Measurements from ENCODE around the gene PRR3. TPM values are rescaled to one million over a fixed set of nuclear protein-coding genes. Genes with fewer than 3 reads are reported as not detected.

The PRR3 gene
- polyA plus RNA-seq, 3 donors: 2.8 to 7.1 (median 3.6) TPM

GRCh38 chr6:30598912-30599624, 42.0 kb downstream of the PRR3 start:
- H3K27ac ChIP-seq (ENCODE audit: low read depth in 1 of 2, low read length in 2 of 2): no peak overlapping the region
- no peaks in the 10 kb centered on the region for H3K9me3 ChIP-seq (replicated peaks in 1 of 2; ENCODE audit: control insufficient read depth in 1 of 2, insufficient read depth in 1 of 2, low read length in 2 of 2)
- peaks cover 61% of the 10 kb centered on the region for H4K20me1 ChIP-seq (ENCODE audit: insufficient read depth, low read length)
- intact Hi-C loops (cut with micrococcal nuclease): loop anchor here (5.0 to 10.0 kb wide), 3 partner anchors 54 to 117 kb away; no protein-coding TSS in a partner anchor
- Mint-ChIP-seq H3K4me3 (no peak overlapping the region), H3K27ac (peak overlapping the region in 1 of 7 donors; percentile 40), H3K9me3 (no peaks in the 10 kb centered on the region), H3K36me3 (peaks cover 40 to 55% of the 10 kb centered on the region in 2 donors), H3K27me3 (ENCODE audit: low read depth in 3 of 3) (no peaks in the 10 kb centered on the region), H3K4me1 (peaks cover 4% of the 10 kb centered on the region)
- no peak for TF ChIP-seq CTCF (IDR thresholded peaks at IDR 0.05)
- no peak overlapping the region for H3K4me2 ChIP-seq (replicated peaks; ENCODE audit: extremely low read depth, low read length, poor library complexity, severe bottlenecking)
- H3K79me2 ChIP-seq (ENCODE audit: insufficient read depth, low read length): no peaks in the 10 kb centered on the region
- DNase-seq: no peak
- no peak overlapping the region for H2AFZ ChIP-seq (ENCODE audit: insufficient read depth, low read depth, low read length, poor library complexity, severe bottlenecking)
- no peak overlapping the region for H3K9ac ChIP-seq (ENCODE audit: insufficient read depth, low read length, poor library complexity, severe bottlenecking)
- H3K4me1 ChIP-seq (ENCODE audit: control insufficient read depth in 1 of 2, insufficient read depth in 2 of 2, low read length in 2 of 2): no peaks in the 10 kb centered on the region
- H3K4me3 ChIP-seq (replicated peaks in 1 of 3; ENCODE audit: low read depth in 2 of 3, low read length in 3 of 3): no peak overlapping the region
- H3K27me3 ChIP-seq (ENCODE audit: control insufficient read depth in 2 of 2, insufficient read depth in 2 of 2, low read length in 2 of 2): no peaks in the 10 kb centered on the region
- H3K36me3 ChIP-seq (replicated peaks in 1 of 2; ENCODE audit: control insufficient read depth in 1 of 2, insufficient read depth in 2 of 2, low read length in 2 of 2): peaks cover 45 to 55% of the 10 kb centered on the region in 2 donors
- 93% methylated on average over 8 of the region's 12 CpGs for WGBS (ENCODE audit: insufficient coverage)

- H3K27ac Mint-ChIP-seq: peak overlapping the region in 3 of 7 donors; percentile 10 to 40 (median 33)
- 100% methylated on average over 8 of the region's 13 CpGs for WGBS (ENCODE audit: insufficient coverage)
- no peak overlapping the region for H3K4me2 ChIP-seq (replicated peaks; ENCODE audit: extremely low read depth, low read length, poor library complexity, severe bottlenecking)
Measured at GRCh38 chr6:30599625-30600324, 42.7 kb downstream of the PRR3 start.

More at GRCh38 chr6:30599625-30600324, 42.7 kb downstream of the PRR3 start:
- H3K4me1 Mint-ChIP-seq: peaks cover 4% of the 10 kb centered on the region
- peaks cover 42 to 55% of the 10 kb centered on the region in 2 donors for H3K36me3 Mint-ChIP-seq
- Histone ChIP-seq H3K9ac (ENCODE audit: insufficient read depth, low read length, poor library complexity, severe bottlenecking) (no peak overlapping the region), H3K27ac (ENCODE audit: low read depth in 1 of 2, low read length in 2 of 2) (no peak overlapping the region), H3K9me3 (replicated peaks in 1 of 2; ENCODE audit: control insufficient read depth in 1 of 2, insufficient read depth in 1 of 2, low read length in 2 of 2) (no peaks in the 10 kb centered on the region), H3K36me3 (replicated peaks in 1 of 2; ENCODE audit: control insufficient read depth in 1 of 2, insufficient read depth in 2 of 2, low read length in 2 of 2) (peaks cover 45 to 55% of the 10 kb centered on the region in 2 donors), H3K27me3 (ENCODE audit: control insufficient read depth in 2 of 2, insufficient read depth in 2 of 2, low read length in 2 of 2) (no peaks in the 10 kb centered on the region), H3K79me2 (ENCODE audit: insufficient read depth, low read length) (peaks cover 6% of the 10 kb centered on the region), H3K4me3 (replicated peaks in 1 of 3; ENCODE audit: low read depth in 2 of 3, low read length in 3 of 3) (no peak overlapping the region), H2AFZ (ENCODE audit: insufficient read depth, low read depth, low read length, poor library complexity, severe bottlenecking) (no peak overlapping the region), H4K20me1 (ENCODE audit: insufficient read depth, low read length) (peaks cover 63% of the 10 kb centered on the region), H3K4me1 (ENCODE audit: control insufficient read depth in 1 of 2, insufficient read depth in 2 of 2, low read length in 2 of 2) (no peaks in the 10 kb centered on the region)
- intact Hi-C loops (cut with micrococcal nuclease): loop anchor here (5.0 to 10.0 kb wide), 3 partner anchors 55 to 117 kb away; no protein-coding TSS in a partner anchor
- no peak overlapping the region for H3K4me3 Mint-ChIP-seq
- DNase-seq: no peak
- H3K27me3 Mint-ChIP-seq (ENCODE audit: low read depth in 3 of 3): no peaks in the 10 kb centered on the region
- no peak for TF ChIP-seq CTCF (IDR thresholded peaks at IDR 0.05)
- H3K9me3 Mint-ChIP-seq: no peaks in the 10 kb centered on the region

All from CD14-positive monocyte (primary cell).